GM21737 (cell line): ENCODE measurements around the gene ZC3H12D.

Source experiments
- ATAC-seq: cut with Tn5 transposase; IDR thresholded peaks from one replicate; pipeline ENCODE4 v1.9.1; 2021; ENCODE audit warnings: mild to moderate bottlenecking, moderate library complexity; ENCODE audit not compliant: unreplicated experiment

Gene ZC3H12D

GRCh38 chr6:149421132-149421531 is 63.7 kb downstream of the ZC3H12D start:
- ATAC-seq, result no peak

GRCh38 chr6:149419696-149420404 is 65.0 kb downstream of the ZC3H12D start:
- no peak for ATAC-seq

- no peak for ATAC-seq
These were observed 70.0 kb downstream of the ZC3H12D start for GRCh38 chr6:149414821-149415220.

- no peak for ATAC-seq
These were observed 70.8 kb downstream of the ZC3H12D start for GRCh38 chr6:149414009-149414408.

GRCh38 chr6:149410557-149410956 is 74.3 kb downstream of the ZC3H12D start:
- ATAC-seq, result no peak

- no peak for ATAC-seq
These were observed 75.2 kb downstream of the ZC3H12D start for GRCh38 chr6:149409617-149410016.

- no peak for ATAC-seq
These were observed 78.7 kb downstream of the ZC3H12D start for GRCh38 chr6:149405823-149406765.

GRCh38 chr6:149403534-149403933 is 81.3 kb downstream of the ZC3H12D start:
- no peak for ATAC-seq

- ATAC-seq, result no peak
These were observed 84.8 kb downstream of the ZC3H12D start, which contains the start of gene SUMO4 for GRCh38 chr6:149400050-149400449. SUMO4 (plus strand) TSS chr6:149400262; CDS start chr6:149400392, 130 bp downstream.

GRCh38 chr6:149397384-149397783 is 87.4 kb downstream of the ZC3H12D start:
- ATAC-seq, result no peak
